ENCODE data around the gene MAMLD1. TPM values are rescaled to one million over a fixed set of nuclear protein-coding genes. Genes with fewer than 3 reads are reported as not detected.

The MAMLD1 gene
- total RNA-seq, 1 experiment from 2014 or later, result 4.6 TPM

DNA sequence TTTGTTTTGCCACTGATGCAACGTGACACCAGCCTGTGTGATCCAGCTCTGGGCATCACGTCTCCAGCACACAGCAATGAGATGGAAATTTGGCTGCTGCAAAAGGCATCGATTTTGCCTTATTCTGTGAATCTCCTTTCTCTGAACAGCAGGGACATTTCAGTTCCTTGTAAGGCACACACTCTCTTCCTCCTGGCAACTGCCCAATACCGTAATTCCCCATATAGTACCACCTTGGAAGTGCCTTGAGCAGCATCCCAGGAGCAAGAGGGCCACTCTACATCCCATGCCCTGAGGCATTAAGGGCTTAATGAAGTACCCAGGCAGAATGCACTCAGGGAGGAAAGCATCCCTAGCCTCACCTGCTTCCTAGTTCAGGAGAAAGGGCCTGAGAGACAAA lies 10.5 kb upstream of the MAMLD1 start:
- DNase-seq (ENCODE audit: low read depth), result peak; percentile 58

DNA sequence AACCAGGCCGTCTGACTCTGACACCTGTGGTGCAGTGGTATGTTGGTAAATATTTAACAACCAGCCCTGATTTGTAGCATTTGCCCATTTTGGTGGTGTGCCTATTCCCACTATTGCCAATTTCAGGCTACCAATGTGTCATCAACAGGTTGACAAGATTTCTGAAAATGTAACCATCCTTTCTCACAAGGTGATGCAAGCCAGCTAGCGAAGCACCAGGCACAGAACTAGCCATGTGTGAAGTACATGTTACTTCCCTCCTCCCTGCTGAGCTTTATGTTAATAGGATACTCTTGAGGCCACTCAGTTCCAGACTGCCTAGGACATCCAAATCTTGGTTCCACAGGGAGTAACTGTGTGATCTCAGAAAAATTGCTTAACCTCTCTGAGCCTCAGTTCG lies 7.2 kb upstream of the MAMLD1 start:
- DNase-seq (ENCODE audit: low read depth), result no peak

DNA sequence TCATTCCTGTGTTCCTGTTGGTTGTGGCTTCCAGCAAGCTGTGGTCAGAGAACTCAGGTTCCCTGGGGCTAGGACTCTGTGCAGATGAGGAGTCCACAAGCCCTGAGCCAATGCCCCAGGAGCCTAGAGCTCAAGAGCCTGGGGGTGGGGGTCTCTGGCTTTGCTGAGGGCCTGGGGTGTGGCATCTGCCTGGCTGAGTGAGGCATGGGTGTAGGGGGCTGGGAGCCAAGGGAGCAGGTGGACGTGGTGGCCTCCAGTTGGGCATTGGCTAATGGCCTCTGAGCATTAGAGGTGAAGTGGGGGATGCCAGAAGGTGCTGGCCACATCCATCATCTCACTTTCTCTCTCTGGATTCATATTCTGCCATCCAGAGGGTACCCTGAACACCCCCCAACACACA lies 5.3 kb upstream of the MAMLD1 start:
- DNase-seq (ENCODE audit: low read depth), result no peak

DNA sequence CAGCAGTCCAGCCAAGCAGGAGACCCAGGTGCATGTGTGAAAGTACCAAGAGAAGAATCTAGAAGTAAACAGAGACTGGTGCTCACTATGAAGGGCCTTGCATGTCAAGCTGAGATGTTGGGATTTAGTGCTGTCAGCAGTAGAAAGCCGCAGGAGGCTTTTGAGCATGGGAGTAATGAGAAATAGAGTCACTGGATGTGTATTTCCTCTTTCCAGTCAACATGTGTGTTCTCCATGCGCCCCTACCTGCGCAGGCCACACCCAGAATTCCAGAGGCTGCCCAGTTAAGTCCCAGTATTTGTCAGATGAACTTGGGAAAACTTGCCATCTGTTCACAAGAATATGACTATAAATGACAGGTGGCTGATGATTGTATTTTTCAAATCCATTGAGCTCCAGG lies 4.5 kb upstream of the MAMLD1 start:
- DNase-seq (ENCODE audit: low read depth), result no peak

DNA sequence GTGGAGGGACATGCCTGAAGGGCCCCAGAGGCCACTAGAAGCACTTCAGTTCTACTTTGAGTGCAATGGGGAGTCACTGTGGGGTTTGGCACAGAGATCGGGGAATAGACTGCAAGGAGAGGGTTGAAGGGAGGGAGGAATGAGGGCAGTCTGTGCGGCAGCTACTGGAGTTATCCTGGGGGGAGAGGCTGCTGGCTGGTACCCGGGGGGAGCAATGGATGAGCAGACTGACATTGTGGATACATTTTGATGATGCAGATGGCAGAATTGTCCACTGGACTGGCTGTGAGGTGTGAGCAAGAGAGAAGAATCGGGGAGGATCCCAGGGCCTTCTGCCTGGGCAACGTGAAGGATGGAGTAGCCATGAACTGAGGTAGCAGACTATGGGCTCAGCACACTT lies 2.8 kb upstream of the MAMLD1 start:
- DNase-seq (ENCODE audit: low read depth), result no peak

DNA sequence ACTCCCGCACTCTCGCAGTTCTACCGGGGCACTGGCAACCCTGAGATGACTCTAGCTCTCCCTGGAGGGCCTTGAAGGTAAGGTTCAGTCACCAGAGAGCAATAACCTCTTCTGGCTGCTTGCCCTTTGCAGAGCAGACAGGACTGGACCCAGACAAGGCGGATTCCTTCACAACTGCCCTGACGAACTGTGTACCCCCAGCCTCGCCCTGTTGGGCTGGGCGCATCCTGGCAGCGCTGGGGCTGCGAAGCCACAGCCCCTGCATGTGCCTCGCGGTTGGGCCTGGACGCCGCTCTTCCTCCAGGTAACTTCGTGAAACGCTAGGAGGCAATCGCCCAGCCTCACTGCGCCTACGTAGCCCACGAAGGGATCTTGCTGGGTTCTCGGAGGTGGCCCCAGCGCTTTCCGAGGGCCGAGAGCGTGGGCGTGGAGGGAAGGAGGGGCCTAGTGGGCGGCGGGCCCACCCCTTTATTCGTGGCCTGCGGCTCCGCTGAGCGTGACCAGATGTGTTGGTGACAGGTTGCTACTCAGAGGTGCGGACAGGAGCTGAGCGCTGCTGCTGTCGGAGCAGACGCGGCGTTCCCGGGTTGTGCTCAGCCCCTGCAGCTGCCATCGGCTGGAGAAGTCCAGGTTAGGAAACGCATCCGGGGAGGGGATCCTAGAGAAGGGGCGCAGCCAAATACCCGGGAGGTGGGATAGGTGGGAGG lies 1.9 kb upstream of the MAMLD1 start:
- peak; percentile 46 for DNase-seq (ENCODE audit: low read depth)

DNA sequence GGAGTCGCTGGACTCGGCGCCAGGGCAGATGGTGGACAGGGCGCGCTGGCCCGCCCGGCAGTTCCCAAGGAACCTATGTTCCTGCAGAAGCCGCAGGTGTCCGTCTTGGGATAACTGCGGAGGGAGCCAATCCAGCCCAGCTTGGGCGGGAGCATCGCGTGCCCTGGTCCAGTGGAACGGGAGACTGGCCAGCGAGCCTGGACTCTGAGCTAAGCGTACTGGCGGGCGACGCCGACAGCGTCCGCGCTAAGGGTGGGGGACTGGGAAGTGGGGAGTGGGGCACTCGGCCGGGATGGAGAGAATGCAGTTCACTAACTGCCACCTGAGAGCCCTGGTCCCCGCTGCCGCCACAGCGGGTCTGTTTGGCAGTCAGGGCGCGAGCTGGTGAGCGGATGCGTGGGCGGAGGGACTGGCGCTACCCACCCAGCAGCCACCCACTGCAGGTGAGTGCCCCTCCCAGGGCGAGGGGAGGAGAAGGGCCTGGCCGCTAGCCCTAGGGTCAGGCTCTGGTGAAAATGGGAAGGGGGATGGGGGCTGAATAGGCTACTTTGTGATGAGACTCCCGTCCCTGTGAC lies 1.3 kb upstream of the MAMLD1 start:
- peak; percentile 64 for DNase-seq (ENCODE audit: low read depth)

DNA sequence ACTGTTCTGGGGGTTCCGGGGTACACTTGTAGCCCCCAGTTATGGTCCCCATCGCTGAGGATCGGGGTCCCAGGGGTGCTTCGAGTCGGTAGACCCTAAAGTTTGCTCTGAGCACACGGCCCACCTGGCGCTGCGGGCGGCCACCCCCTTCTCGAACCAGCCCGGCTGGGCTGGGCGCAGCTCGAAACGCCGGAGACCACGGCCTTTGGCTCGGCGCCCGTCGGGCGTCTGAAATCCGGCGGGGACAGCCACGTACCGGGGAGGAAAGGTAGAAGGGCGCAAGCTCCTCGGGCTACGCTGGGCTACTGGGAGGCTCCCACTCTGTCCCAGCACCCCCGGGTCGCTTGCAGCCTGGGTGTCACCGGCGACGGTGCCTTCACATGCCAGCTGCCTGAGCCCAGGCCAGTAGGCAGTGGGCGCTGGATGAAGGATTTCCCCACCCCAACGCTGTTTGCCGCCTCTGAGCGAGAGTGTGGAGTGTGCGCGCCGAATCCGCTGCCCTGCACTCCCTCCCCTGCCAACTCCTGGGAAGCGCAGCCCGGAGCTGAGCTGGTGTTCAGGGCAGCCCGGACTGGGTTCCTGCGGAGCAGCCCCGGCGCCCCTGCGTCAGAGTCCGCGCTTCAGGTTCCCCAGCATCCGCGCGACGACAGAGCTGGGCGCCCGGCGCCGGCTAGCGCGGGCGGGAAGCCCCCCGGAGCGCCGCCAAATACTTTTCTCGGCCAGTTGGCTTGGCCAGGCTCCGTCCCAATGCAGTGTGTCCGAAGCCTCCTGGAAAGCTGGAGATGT lies 637 bp downstream of the MAMLD1 start:
- peak; percentile 79 for DNase-seq (ENCODE audit: low read depth)

DNA sequence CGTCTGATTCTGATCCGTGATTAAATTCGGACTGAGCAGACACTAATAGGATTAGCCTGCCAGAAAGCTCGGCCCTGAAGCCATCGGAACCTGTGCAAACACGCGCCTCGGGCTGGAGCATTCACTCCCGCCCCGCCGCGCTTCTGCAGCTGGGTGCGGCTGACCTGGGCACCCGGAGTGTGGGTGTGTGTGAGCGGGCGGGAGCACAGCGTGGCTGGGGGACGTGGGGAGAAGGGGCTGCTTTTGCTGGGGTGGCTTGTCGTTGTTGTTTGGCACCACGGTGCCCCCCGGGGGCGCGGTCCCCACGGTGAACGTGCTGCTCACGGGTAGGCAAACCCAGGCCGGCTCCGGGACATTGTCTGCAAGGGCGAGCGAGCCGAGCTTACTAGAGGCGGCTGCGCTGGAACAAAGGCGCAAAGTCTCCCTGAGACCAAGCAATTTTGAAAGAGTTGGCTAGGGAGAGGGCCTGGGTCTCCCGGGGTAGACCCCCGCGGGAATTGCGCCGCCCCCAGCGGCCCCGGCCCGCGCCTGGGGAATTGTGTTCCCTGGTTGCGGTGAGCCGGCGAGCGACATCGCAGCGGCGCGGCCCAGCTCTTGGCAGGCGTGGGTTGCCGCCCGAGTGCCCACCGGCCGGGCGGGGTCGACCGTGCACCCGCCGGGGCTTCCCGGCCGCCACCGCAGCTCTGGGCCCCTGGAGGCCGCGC lies 1.4 kb downstream of the MAMLD1 start:
- DNase-seq (ENCODE audit: low read depth), result peak; percentile 55

DNA sequence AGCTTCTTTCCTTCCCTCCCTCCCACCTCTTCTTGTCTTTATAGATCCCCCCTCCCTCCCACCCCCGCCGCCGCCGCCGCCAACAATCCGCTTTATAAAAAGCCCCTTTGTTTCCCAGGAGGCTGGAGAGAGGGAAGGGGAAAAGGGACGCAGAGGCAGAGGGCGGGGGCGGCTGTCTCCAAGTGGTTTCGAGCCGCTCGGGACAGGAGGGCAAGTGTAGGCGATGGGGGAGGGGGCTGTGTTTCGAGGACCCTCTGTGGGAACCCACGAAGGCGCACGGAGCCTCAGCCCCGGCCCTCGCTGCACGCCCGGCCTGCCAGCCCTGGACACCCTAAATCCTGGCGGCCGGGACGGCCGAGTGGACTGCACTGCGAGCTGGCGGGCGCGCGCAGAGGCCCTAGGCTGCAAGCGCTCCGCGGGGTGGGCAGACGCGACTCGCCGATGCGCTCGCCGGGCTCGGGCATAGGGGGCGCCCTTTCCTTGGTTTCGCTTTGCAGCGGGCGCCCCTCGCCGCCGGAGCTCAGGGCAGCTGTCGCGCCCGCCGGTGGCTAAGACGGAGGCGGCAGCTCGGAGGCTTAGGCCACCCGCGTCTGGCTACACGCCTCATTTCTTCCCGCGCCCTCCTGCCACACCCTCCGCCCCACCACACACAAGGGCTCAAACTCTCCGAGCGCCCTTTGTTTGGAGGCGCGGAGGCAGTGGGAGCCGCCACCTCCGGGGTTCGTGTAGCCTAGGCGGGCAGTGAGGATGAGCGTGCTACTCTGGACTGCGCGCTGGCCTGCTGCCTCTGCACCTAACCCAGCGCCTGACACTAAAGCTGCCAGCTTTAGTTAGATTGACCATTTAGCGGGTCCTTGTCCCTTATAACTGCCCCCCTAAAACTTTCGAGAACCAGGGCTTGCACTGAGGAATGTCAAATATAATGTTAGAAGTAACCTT lies 2.2 kb downstream of the MAMLD1 start:
- peak; percentile 72 for DNase-seq (ENCODE audit: low read depth)

DNA sequence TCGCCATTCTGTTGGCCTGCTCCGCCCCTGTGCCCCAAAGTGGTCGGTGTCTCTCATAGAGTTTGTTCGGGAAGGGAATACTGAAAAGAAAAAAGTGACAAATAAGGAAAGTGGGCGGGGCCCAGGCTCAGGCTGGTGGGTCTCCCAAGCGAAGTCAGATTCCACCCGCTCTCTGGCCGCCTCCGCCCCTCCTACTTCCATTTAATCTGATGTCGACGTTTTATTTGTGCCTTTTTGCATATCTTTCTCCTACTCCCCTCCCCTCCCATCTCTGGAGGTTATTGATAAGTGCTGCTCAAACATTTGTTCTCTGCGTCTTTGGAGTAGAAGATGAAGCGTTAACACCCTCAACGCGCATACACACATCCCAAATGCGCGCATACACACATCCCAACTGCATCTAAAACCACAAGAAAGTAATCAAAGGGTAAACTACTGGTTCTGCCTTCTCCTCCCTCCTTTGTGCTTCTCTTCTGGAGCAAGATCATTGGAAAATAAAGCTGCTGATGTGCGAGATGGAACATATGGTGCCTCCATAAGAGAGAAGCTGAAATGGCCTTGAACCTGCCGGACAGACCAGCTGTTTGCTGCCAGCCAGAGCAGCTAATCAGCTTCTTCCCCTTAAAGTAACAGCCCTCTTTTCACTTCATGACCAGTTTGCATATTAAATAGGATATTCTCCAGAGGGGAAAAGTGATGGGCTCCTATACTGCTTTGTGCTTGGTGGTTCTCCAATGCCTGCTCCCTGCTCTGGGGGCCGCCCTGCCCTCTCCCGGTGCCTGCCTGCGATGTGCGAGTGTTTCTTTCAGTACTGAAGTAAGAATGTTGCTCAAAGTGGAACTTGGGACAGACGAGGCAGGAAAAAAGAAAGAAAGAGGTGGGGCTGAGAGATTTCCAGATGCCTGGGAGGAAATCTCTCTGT lies 3.1 kb downstream of the MAMLD1 start:
- peak; percentile 63 for DNase-seq (ENCODE audit: low read depth)

DNA sequence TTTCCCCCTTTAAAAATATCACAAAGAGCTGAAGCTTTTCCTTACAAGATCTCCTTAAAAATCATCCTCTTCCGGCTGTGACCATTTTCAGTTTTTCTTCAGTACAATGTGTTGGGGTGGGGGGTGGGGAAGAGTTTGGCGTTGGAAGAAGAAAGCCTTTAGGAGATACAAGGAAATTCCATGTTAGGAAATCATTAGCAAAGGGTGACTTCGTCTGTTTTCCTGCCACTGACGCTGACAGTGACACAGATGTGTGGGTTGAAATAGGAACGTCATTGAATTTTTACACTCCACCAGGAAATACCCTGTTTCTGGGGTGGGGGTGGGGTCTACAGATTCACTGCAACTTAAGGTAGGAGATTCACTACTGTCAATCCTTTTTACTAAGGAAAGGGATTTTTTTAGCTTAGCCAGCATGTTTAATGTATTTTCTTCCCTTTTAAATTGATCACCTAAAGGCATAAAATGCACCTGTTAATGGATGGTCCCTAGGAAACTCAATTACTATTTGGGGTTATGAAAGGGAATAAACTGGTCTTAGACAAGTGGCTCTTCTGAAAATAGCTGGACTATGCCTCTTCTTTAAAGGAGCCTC lies 3.9 kb downstream of the MAMLD1 start:
- DNase-seq (ENCODE audit: low read depth), result peak; percentile 46

DNA sequence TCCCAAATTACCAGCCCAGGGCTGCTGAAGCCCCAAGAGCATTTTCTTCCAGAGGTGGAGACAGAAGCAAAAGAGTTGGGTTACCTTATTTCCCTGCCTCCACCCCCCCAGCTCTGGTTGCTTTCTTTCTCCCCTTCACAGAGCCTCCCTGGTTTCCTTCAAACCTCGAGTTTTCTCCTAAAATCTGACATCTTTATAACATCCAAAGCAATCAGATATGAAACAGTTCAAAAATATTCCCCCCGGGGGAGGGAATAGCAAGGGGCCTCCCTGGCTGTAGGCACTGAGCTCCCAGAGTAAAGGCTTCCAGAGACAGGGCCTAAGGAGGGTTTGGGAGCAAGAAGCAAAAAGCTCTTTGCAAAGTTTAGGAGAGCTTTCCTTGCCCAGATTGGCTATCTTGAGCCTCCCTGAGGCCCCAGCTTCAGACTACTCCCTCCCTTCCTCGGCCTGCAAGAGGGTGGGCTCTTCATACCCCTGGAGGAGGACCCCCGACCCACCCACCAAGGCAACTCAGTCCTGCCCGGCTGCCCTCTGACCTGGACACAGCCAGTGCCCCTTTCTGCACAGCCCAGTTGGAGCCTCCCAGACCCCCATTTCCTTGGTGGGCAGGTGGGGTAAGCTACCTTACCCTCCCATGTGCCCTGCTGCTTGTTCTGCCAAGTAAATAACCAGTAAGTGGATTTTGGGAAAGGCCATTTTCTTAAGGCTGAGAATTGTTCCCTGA lies 7.6 kb downstream of the MAMLD1 start:
- DNase-seq (ENCODE audit: low read depth), result no peak

DNA sequence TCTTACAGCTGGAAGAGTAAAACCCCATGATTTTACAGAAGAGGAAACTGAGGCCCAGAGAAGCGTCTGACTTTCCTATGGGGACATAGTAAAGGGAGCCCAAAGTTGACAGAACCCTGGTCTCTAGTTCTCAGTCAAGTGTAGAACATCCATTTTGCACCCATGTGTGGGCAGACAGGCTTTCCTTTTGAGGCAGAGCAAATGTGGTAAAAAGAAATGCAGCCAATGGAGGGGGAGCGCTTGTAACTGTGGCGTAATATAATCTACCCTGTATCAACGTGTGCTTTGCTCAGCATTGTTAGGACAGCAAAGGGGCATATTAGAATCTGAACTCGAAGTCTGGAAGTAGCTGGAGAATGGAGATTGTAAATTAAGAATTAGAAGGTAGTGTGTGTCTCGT lies 8.8 kb downstream of the MAMLD1 start:
- DNase-seq (ENCODE audit: low read depth), result no peak

DNA sequence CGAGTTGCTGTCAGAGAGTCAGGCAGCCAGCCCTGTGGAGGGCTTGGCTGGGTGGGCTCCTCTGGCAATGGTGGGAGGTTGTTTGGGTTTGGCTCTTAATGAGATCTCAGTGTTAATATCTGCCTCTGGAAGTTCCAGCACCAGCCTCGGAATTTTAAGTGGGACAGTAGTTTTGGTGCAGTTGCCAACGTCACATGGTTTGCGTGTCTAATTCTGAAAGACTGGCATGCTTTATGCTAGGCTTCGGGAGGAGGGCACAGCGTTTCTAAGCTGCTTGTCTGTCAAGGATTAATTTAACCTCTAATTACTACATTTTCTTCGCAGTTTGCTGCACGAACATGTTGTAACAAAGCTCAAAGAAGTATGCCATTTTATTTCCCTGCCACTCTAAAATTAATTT lies 9.2 kb downstream of the MAMLD1 start:
- DNase-seq (ENCODE audit: low read depth), result no peak

DNA sequence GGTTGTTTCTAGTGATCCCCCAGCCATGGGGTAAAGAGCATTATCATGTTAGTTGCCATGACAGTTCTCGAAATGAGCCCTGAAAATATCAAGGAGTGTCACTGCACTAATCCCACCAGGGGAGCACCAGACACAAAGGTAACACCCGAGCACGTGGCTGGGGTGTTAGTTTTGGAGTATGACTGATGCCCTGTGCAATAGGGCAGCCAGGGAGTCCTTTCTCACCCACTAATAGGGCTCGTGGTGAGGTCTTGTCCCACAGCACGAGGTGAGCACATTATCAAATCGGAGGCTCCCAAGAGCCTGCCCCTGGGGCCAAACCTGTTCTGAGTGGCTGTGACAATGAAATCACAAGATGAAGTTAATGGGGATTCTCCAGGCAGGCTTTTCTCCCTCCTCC lies 9.6 kb downstream of the MAMLD1 start:
- DNase-seq (ENCODE audit: low read depth), result no peak

DNA sequence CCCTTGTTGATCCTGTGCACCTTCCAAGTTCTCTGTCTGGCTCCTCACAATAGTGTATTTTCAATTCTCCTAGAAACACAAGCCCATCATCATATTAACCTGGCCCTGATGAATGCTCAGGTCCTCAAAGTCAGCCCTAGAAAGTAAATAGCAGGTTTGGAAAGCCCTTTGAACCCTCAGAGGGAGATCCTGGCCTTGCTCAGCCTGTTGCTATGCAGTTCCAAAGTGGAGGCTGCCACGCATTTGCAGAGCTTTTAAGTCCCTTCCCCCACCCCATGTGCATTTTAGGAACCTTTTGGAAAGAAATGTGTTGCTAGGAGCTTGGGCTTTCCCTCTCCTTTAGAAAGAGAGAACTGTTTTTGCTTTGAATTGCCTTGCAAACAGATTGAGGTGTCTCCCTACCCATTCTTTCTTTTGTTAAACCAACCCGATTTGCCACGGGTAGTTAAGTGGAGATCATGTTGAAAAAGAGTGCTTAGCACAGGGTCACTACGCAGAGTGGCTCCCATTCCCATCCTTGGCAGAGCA lies 12.2 kb downstream of the MAMLD1 start:
- DNase-seq (ENCODE audit: low read depth), result no peak

DNA sequence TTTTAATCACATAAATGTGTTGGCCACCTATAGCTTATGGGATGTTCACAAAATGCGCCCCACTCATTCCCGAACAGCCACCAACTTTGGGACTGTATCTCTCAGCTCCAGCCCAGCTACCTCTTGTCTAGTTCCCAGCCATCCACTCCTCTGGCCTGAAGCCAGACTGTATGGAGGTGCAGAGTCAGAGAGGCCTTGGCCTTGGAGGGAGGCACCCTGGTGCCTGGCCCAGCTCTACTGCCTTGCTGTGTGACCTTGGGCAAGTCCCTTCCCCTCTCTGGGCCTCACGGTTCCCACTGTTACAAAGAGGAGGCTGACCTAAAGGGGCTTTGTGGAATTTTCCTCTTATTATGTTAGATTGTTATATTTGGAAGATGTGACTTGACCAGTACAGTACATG lies 13.9 kb downstream of the MAMLD1 start:
- DNase-seq (ENCODE audit: low read depth), result no peak

DNA sequence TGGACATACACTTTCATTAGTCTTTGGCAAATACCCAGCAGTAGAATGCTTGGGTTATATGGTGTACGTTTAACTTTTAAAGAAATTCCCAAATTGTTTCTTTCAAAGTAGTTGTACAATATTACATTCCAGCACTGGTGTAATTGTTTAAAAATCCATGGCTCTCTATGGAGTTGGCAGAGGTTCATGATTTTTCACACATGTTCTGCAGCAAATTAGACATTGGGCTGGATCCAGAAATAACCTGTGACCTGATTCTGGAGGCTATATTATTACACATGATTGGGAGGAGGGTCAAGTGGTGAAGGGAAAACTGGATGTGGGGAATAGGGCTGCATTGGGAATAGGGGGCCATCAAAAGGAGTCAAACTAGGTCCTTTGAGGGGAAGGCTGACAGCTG lies 41.9 kb downstream of the MAMLD1 start:
- no peak for DNase-seq (ENCODE audit: low read depth)

All from M059J (cell line).